GM18499 (cell line): ENCODE measurements around the gene TBC1D16.

ENCODE experiments used
- ATAC-seq: cut with Tn5 transposase; IDR thresholded peaks from one replicate; pipeline ENCODE4 v1.9.1; 2021; ENCODE audit warnings: moderate number of reproducible peaks; ENCODE audit not compliant: insufficient read depth, unreplicated experiment

TBC1D16 gene

GRCh38 chr17:79991140-79991923 is 44.3 kb downstream of the TBC1D16 start:
- no peak for ATAC-seq

- no peak for ATAC-seq
Observed at GRCh38 chr17:79990704-79991103, 45.0 kb downstream of the TBC1D16 start.

- ATAC-seq, result no peak
Observed at GRCh38 chr17:79990051-79990592, 45.5 kb downstream of the TBC1D16 start.

GRCh38 chr17:79989106-79989835 is 46.4 kb downstream of the TBC1D16 start:
- ATAC-seq, result no peak

GRCh38 chr17:79988185-79988971 is 47.3 kb downstream of the TBC1D16 start:
- no peak for ATAC-seq

DNA sequence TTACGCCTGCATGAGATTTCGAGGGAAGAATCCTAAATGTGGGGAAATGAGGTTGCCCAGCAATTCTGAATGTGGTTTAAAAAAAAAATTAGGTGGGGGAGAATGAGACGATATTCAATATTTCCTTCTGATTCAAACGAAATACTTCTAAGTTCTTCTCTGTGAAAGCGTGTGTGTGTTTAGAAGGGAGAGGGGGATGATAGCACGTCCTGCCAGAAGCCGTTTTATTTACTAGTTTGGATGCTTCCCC is 47.8 kb downstream of the TBC1D16 start:
- no peak for ATAC-seq

DNA sequence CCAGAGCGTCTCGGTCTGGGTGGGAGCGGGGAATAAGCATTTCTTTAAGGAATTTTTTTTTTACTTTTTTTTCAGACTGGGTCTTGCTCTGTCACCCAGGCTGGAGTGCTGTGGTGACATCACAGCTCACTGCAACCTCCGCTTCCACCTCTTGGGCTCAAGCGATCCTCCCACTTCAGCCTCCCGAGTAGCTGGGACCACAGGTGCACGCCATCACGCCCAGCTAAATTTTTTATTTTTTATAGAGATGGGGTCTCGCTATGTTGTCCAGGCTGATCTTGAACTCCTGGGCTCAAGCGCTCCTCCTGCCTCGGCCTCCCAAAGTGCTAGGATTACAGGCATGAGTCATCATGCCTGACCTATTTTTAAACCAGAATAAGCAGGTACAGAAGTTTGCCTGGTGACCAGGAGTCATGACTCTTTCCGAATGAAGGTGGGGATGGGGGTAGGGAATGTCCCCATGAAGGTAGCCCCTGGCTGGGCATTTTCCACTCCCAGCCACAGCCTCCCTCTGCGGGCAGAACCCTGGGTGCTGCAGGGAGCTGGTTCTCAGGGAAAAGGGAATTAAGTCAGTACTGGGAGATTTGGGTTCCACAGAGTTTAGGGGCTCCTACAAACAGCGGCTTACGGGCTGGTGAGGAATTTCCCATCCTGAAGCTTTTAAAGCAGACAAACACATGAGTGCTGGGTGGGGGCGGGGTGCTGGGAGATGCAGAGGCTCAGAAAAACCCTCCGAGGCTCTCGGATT is 48.3 kb downstream of the TBC1D16 start:
- ATAC-seq, result no peak

- no peak for ATAC-seq
Observed at GRCh38 chr17:79986411-79987186, 49.1 kb downstream of the TBC1D16 start.

GRCh38 chr17:79985943-79986391 is 49.7 kb downstream of the TBC1D16 start:
- no peak for ATAC-seq

DNA sequence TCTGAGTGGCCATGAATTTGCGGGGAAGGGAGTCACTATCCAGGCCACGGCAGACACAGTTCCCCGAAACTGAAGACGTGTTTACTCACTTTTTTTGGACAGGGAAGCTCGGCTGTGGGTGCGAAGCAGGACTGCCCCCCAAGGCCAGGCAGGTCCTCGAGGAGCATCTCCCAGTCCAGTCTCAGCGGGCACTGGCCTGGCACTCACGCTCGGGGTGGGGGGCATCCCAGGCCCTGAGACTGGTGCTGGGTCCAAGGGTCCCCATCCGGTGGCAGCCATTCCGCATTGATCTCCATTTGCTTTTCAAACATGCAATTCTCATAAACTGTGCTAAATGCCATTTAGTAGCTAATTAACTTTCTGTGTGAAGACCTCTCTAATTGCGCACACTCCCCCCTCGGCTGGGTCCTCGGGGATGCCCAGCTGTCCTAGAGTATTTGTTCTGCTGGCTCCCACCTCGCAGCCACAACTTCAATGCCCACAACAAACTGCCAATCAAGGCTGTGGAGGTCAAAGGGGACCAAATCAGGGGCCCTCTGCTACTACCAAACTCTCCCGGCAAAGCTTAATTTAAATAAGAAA is 50.2 kb downstream of the TBC1D16 start:
- no peak for ATAC-seq

GRCh38 chr17:79984877-79985276 is 50.8 kb downstream of the TBC1D16 start:
- ATAC-seq, result no peak

DNA sequence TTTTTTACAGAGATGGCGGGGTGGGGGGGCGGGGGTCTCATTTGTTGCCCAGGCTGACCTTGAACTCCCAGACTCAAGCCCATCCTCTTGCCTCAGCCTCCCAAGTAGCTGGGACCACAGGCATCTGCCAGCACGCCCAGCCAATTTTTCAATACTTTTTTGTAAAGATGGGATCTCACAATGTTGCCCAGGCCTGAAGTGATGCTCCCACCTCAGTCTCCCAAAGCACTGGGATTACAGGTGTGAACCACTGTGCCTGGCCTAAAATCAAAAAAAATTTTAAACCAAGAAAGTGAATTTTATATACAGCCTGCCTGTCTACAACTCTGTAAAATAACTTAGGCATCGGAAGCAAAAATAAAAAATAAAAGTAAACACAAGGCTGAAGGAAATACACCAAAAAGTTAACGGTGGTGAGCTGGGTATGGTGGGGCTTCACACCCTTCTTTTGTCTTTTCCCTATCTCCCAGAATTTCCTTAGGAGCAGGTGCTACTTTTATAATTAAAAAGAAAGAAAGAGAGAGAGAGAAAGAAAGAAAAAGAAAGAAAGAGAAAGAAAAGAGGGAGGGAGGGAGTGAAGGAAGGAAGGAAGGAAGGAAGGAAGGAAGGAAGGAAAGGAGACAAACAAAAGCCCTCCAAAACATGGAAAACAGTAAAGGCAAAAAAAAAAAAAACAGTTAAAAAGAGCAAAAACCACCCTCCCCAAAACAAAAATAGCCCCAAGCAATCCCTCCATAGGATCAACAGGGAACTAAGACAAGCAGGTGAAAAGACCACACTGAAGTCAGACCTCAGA is 51.4 kb downstream of the TBC1D16 start:
- ATAC-seq, result no peak

DNA sequence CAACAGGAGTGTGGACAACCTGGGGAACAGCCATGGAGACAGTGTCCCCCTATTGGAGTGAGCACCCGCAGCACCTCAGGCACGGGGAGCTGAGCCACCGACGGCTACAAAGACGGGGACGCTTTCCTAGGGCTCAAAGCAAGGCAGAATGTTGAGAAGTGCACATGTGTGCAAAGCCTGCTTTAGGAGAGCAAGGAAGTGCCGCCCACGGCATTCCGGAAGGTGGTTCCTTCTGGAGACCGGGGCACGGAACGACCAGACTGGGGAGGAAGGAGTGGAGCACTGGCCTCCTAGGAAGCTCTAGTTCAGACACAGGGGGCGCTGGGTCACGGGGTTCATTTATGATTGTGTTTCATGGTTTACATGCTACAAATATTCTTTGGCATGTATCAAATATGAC is 52.2 kb downstream of the TBC1D16 start:
- no peak for ATAC-seq

DNA sequence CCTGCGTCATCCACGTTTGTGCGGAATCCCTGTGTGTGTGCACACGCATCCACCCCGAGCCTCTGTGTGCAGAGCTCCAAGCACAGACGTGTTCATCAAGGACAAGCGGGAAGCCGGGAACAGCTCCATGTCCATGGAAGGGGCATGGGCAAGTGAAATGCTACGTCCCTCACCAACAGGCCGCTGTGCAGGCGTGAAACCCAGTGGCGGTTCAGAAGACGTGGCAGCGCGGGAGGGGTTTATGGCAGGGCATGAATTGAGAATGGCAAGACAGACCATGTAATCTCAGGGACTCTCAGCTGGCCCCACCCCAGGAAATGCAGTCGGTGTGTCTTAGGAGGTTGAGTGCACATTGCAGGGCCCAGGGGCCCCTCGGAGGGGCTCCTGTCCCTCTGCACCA is 52.7 kb downstream of the TBC1D16 start:
- ATAC-seq, result no peak

GRCh38 chr17:79981661-79982101 is 54.0 kb downstream of the TBC1D16 start:
- no peak for ATAC-seq

DNA sequence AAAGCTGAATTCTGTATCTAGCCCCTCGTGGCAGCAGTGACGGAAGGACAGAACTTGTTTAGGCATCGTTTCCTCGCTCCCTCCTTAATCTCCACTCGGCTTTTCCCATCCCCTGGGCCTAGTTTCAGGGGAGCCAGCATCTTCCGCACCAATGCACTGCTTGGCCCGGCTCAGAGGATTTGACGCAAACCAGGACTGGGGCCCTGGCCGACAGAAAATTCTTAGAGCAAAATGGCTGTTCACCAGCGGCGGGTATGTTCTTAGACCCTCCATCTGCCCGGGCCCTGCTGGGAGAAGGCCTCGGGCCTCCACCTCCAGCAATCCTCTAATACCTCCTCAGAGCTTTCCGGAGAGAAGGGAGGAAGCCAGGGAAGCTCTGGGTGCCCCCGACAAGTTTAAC is 54.6 kb downstream of the TBC1D16 start:
- ATAC-seq, result no peak

DNA sequence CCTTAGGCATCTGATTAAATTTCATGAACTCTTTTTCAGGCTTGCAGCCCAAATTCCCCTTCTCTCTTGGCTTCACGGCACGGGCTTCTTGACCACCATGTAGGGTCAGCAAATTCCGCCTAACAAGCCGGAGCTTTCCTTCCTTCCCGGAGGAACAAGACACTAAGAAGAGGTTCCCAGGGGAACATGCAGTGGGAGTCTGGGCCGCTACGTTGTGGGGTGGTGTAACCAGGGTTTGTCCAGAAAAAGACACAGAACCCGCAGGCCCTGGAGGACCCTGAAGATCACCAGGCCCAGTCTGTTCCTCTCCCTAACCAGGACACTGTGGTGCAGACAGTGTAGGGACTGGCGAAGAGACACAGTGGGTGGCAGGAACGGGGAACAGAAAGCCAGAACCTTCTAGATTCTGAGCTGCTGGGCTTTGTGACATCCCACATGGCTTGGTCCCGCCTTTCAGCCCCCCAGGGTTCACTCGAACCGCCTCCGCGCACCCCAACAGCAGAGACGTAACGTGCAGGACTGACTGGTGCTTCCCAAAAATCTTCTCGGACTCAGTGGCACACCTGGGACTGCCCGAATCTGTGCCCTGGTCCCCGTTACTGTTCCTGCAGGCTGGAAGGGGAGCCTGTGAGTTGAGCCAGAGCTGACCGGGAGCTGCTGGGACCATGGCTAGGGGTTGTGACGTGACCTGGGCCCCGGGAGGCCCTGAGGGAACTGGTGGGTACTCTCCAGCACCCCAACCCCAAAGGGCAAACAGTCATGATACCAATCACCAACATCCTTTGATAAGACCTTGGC is 55.2 kb downstream of the TBC1D16 start:
- ATAC-seq, result no peak

GRCh38 chr17:79979816-79980215 is 55.9 kb downstream of the TBC1D16 start:
- ATAC-seq, result no peak
